ENCODE results near the gene RSL1D1.

Gene RSL1D1

DNA sequence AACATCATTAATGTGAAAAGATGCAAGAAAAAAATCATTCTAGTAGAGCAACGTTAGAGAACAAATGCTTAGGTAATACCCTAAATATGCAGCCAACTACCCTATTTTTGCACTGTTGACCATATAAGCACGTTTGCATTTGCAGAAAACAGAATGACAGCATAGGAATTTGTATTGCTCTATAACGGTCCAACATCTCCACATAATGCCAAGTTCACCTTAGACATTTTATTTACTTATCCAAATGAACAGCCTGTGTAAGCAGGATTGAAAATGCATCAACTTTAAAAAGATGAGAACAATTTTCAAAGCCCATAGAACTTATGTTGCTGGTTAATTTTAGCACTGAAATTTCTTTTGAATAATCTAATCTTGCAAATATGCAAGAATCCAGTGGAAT lies 19.1 kb upstream of the RSL1D1 start:
- DNase-seq (ENCODE audit: low spot score) = no peak
- in situ Hi-C loops (cut with MboI; ENCODE audit: low pct_unique_long_range_greater_than_20kb, low sequenced_read_pairs, unreplicated experiment) = loop anchor here (25.0 kb wide), 1 partner anchor 192 kb away; no protein-coding TSS in a partner anchor
- TF ChIP-seq, protein P1, sequence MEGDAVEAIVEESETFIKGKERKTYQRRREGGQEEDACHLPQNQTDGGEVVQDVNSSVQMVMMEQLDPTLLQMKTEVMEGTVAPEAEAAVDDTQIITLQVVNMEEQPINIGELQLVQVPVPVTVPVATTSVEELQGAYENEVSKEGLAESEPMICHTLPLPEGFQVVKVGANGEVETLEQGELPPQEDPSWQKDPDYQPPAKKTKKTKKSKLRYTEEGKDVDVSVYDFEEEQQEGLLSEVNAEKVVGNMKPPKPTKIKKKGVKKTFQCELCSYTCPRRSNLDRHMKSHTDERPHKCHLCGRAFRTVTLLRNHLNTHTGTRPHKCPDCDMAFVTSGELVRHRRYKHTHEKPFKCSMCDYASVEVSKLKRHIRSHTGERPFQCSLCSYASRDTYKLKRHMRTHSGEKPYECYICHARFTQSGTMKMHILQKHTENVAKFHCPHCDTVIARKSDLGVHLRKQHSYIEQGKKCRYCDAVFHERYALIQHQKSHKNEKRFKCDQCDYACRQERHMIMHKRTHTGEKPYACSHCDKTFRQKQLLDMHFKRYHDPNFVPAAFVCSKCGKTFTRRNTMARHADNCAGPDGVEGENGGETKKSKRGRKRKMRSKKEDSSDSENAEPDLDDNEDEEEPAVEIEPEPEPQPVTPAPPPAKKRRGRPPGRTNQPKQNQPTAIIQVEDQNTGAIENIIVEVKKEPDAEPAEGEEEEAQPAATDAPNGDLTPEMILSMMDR (IDR thresholded peaks at IDR 0.05; ENCODE audit: extremely low read depth, insufficient read depth, missing control alignments) = no peak

DNA sequence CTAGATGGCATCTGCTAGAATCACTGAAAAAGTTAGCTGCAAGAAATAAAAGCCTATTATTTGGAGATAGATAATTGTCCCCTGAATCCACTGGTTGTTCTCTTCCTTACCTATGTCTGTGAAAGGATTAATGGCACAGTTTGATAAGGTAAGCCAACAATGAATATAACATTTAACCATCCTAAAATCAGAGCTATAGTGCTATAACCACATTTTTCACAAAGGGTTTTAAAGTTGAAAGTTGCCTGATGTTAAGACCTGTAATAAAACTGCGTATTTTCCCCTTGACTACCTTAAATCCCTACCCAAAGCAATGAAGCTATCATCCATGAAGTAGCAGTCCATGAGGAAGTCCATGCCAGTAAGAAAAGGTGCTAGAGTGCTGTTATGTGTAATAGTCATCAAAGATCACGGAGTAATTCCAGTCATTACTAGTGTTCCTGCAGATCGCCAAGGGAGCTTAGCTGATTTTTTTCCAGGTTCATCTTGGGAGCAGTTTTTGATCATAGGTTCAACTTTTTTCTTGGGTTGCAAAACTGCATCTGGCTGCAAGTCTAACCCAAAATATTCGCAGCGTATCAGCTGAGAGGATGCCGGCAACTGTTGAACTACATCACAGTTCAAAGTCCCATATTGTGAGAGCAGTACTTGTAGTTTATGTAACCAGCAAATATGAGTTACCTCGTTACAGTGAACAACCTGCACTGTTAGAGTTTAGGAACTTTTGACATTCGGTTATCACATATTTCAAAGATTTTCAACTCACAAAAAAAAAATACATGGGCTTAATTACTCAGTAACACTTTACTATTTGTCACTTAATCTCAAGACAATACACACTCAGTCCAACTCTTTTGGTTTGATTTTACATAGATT lies 18.2 kb upstream of the RSL1D1 start:
- TF ChIP-seq, protein P1 (IDR thresholded peaks at IDR 0.05; ENCODE audit: extremely low read depth, insufficient read depth, missing control alignments) = no peak
- no peak for DNase-seq (ENCODE audit: low spot score)
- in situ Hi-C loops (cut with MboI; ENCODE audit: low pct_unique_long_range_greater_than_20kb, low sequenced_read_pairs, unreplicated experiment) = loop anchor here (25.0 kb wide), 1 partner anchor 193 kb away; no protein-coding TSS in a partner anchor

DNA sequence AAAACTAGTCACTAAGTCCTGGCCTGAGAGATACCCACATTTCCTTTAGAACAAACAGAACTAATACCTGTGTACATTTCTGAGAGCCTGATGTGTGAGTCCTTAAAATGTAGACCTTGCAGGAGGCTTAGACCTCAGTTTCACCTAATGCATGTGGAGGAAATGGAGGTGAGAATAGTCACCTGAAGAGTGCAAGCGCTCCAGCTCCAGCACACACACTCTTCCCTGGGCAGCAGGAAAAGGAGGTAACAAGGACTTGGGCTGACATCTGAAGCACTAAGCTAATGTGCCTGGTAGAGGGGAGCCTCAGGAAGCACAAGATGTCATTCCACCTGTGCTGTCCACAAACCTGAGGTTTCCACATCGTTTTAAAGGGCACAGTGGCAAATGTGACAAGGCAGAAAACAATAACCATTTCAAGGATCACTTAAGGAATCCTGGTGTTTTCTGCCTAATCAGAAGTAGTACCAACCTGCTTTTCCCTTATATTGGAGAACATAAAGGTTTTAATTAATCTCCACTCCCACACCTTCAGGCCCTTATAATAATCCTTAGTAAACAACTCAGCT lies 17.2 kb upstream of the RSL1D1 start:
- TF ChIP-seq, protein P1 (IDR thresholded peaks at IDR 0.05; ENCODE audit: extremely low read depth, insufficient read depth, missing control alignments) = no peak
- in situ Hi-C loops (cut with MboI; ENCODE audit: low pct_unique_long_range_greater_than_20kb, low sequenced_read_pairs, unreplicated experiment) = loop anchor here (25.0 kb wide), 1 partner anchor 194 kb away; no protein-coding TSS in a partner anchor
- DNase-seq (ENCODE audit: low spot score) = no peak

DNA sequence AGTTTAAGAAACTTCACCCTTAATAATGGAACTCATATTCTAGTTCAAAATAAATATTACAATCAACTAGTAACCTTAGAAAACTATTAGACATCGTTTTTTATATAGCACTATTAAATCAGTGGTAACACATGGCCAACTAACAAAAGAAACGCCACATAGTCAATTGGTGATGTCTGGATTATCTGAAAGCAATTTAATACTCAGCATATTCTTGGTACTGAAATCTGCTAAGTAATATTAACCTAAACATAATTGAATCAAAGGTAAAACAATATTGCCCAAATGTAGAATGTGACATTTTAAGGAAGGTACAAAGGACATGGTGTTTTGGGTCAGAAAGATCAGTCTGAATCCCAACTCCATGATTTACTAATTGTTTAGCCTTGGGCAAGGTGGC lies 11.1 kb upstream of the RSL1D1 start:
- in situ Hi-C loops (cut with MboI; ENCODE audit: low pct_unique_long_range_greater_than_20kb, low sequenced_read_pairs, unreplicated experiment) = loop anchor here (25.0 kb wide), 1 partner anchor 200 kb away; no protein-coding TSS in a partner anchor
- TF ChIP-seq, protein P1 (IDR thresholded peaks at IDR 0.05; ENCODE audit: extremely low read depth, insufficient read depth, missing control alignments) = no peak
- DNase-seq (ENCODE audit: low spot score) = no peak

DNA sequence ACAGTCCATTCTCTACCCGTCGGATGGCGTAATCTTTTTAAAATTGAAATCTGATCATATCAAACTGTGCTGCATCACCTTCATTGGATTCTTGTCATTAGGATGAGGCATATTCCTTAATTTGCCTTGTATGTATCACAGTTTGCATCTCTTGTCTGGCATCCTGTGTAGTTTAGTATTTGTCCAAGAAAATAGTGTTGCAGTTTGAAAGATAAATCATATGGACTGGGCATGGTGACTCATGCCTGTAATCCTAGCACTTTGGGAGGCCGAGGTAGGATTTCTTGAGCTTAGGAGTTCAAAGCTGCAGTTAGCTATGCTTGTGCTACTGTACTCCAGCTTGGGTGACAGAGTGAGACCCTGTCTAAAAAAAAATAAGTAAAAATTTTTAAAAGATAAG lies 5.8 kb upstream of the RSL1D1 start:
- in situ Hi-C loops (cut with MboI; ENCODE audit: low pct_unique_long_range_greater_than_20kb, low sequenced_read_pairs, unreplicated experiment) = loop anchor here (25.0 kb wide), 1 partner anchor 205 kb away; no protein-coding TSS in a partner anchor
- TF ChIP-seq, protein P1 (IDR thresholded peaks at IDR 0.05; ENCODE audit: extremely low read depth, insufficient read depth, missing control alignments) = no peak
- no peak for DNase-seq (ENCODE audit: low spot score)

DNA sequence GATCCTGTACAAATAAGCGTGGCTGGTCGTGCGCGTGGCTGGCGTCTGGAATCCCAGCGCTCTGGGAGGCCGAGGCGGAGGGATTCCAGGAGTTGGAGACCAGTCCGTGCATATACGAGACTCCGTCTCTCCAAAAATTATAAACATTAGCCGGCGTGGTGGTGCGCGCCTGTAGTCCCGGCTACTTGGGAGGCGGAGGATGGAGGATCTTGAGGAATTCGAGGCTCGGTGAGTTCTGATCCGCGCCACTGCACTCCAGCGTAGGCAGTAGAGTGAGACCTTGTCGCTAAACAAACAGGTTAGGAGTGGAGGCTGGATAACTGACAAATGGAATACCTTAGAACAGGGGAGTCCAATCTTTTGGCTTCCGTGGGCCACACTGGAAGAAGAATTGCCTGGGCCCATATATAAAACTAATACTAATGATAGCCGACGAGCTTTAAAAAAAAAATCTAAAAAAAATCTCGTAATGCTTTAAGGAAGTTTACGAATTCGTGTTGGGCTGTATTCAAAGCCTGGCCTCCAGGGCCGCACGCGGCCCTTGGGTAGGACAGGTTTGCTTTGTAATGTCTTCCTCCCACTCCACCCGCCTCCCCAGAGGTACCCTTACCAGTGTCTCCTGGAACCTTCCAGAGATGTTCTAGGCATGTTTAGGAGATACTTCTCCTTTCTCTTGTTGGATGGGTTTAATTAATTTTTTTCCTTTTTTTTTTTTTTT lies 909 bp upstream of the RSL1D1 start:
- in situ Hi-C loops (cut with MboI; ENCODE audit: low pct_unique_long_range_greater_than_20kb, low sequenced_read_pairs, unreplicated experiment) = loop anchor here (25.0 kb wide), 1 partner anchor 210 kb away; no protein-coding TSS in a partner anchor
- no peak for DNase-seq (ENCODE audit: low spot score)
- TF ChIP-seq, protein P1 (IDR thresholded peaks at IDR 0.05; ENCODE audit: extremely low read depth, insufficient read depth, missing control alignments) = no peak

Measured in GM13977 (cell line).